Osteocyte (in vitro differentiated cells): ENCODE results near the gene PRCD. TPM values are rescaled to one million over a fixed set of nuclear protein-coding genes. Genes with fewer than 3 reads are reported as not detected.

Experiments used
- DNase-seq: peaks from one replicate; pipeline ENCODE4 v3.0.0; 2021; ENCODE audit warnings: mixed read lengths; ENCODE audit not compliant: unreplicated experiment; ENCODE audit errors: extremely low spot score
- H3K27ac Mint-ChIP-seq: one replicate; pipeline ENCODE4 v1.8.0; 2021; ENCODE audit warnings: mild to moderate bottlenecking, mixed read lengths; ENCODE audit not compliant: unreplicated experiment
- H3K27me3 Mint-ChIP-seq: one replicate; pipeline ENCODE4 v1.8.0; 2021; ENCODE audit warnings: mixed read lengths; ENCODE audit not compliant: unreplicated experiment
- H3K36me3 Mint-ChIP-seq: one replicate; pipeline ENCODE4 v1.8.0; 2021; ENCODE audit warnings: mixed read lengths; ENCODE audit not compliant: unreplicated experiment
- H3K4me1 Mint-ChIP-seq: one replicate; pipeline ENCODE4 v1.8.0; 2021; ENCODE audit warnings: mixed read lengths; ENCODE audit not compliant: unreplicated experiment
- H3K4me3 Mint-ChIP-seq: one replicate; pipeline ENCODE4 v1.8.0; 2021; ENCODE audit warnings: mild to moderate bottlenecking, moderate library complexity, mixed read lengths; ENCODE audit not compliant: unreplicated experiment
- H3K9me3 Mint-ChIP-seq: one replicate; pipeline ENCODE4 v1.8.0; 2021; ENCODE audit warnings: mixed read lengths; ENCODE audit not compliant: unreplicated experiment
- total RNA-seq: library from RNA; stranded (reverse); gene quantifications from 2 replicates; pipeline ENCODE4 v1.2.1, GENCODE V29; 2021
- TF ChIP-seq, protein P1 (sequence below): fragments of 200-600 bp; sonication (generic); IDR thresholded peaks from 2 replicates; pipeline ENCODE4 v1.5.0; 2021; ENCODE audit warnings: antibody characterized with exemption, mild to moderate bottlenecking, moderate library complexity

Gene PRCD
- total RNA-seq, 1 donor from 2014 or later: 1.3 TPM

DNA sequence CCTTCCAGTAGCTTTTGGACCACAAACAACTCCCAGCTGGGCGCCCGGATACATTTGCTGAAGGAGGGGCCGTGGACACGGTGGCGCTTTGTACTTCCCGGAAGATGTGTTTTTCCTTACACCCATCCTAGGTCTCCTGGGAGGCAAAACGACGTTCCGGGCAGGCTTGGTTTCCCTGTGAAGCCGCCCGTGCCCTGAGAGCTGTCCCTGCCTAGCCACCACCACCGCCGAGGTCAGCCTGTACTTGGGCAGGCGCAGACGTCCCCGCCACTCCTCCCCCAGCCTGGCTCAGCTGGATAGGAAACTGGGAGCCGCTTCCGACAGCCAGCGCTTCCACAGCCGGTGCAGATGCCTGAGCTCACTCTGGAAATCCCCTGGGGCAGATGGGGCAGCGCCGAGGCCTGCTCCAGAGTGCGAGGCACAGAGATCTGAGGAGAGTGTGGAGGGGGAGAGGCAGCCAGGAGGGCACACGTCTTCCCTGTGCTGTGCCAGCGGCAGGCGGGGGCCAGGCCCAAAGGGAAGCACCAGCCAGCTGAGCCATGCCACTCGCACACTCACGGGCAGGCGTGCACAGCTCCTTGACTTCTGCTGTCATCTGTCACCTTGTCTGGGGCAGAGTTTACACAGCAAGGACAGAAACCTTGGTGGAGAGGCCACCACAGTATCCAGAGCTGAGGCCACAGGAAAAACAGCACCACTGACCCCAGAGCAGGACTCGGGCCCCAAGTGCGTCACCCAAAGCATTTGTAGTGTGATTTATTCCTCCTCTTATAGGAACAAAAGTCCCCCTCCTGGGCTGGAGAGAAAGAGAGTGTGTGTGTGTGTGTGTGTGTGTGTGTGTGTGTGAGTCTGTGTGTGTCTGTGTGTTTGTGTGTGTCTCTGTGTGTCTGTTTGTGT lies 41.6 kb upstream of the PRCD start:
- peak; percentile 93 for DNase-seq
- no peaks in the 10 kb centered on the region for H3K9me3 Mint-ChIP-seq
- H3K4me3 Mint-ChIP-seq: peak overlapping the region; percentile 41
- peaks cover 63% of the 10 kb centered on the region for H3K4me1 Mint-ChIP-seq
- peak overlapping the region; percentile 85 for H3K27ac Mint-ChIP-seq
- H3K36me3 Mint-ChIP-seq: no peaks in the 10 kb centered on the region
- no peaks in the 10 kb centered on the region for H3K27me3 Mint-ChIP-seq
- TF ChIP-seq, protein P1, sequence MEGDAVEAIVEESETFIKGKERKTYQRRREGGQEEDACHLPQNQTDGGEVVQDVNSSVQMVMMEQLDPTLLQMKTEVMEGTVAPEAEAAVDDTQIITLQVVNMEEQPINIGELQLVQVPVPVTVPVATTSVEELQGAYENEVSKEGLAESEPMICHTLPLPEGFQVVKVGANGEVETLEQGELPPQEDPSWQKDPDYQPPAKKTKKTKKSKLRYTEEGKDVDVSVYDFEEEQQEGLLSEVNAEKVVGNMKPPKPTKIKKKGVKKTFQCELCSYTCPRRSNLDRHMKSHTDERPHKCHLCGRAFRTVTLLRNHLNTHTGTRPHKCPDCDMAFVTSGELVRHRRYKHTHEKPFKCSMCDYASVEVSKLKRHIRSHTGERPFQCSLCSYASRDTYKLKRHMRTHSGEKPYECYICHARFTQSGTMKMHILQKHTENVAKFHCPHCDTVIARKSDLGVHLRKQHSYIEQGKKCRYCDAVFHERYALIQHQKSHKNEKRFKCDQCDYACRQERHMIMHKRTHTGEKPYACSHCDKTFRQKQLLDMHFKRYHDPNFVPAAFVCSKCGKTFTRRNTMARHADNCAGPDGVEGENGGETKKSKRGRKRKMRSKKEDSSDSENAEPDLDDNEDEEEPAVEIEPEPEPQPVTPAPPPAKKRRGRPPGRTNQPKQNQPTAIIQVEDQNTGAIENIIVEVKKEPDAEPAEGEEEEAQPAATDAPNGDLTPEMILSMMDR: no peak

DNA sequence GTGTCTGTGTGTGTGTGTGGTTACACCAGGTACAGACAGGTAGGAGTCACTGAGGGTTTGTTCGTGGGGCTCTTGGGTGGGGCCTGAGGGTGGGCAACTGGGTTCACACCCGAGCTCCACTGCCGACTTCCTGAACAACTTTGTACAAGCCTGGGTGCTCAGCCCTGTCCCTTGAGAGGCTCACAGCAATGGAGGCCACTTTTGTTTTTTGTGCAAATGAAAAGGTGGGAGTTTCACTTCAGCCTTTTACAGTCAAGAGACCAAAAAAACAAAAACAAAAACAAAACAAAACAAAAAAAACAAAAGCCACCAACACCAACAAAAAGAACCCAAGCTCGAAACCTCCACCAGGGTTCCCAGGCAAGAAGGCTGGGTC lies 41.0 kb upstream of the PRCD start:
- H3K27ac Mint-ChIP-seq: peak overlapping the region; percentile 85
- H3K4me3 Mint-ChIP-seq: peak overlapping the region; percentile 10

DNA sequence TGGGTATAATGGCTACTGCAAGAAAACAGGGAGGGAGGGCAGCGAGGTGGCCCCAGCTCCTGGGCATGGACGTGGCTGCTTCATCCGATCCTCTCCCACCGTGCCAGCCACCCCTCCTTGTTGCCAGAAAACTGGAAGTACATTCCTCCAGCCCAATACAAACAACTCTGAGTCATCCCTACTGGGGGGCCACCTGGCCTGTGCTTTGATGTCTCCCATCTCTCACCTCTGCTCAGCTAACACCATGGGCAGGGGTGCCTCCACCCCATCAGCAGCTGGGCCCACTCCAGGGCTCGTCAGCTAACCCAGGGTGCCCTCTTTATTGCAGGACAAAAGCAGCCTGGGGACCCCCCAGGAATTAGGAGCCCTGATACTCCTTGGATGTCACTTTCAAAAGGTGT lies 40.6 kb upstream of the PRCD start:
- Mint-ChIP-seq H3K36me3 (no peaks in the 10 kb centered on the region), H3K27ac (peak overlapping the region; percentile 85), H3K4me1 (peaks cover 54% of the 10 kb centered on the region), H3K27me3 (no peaks in the 10 kb centered on the region), H3K4me3 (no peak overlapping the region), H3K9me3 (no peaks in the 10 kb centered on the region)
- TF ChIP-seq, protein P1: no peak
- DNase-seq: no peak

More for the DNA sequence above, 41.0 kb upstream of the PRCD start:
- TF ChIP-seq, protein P1: no peak
- H3K9me3 Mint-ChIP-seq: no peaks in the 10 kb centered on the region
- H3K36me3 Mint-ChIP-seq: no peaks in the 10 kb centered on the region
- H3K27me3 Mint-ChIP-seq: no peaks in the 10 kb centered on the region
- no peak for DNase-seq
- H3K4me1 Mint-ChIP-seq: peaks cover 57% of the 10 kb centered on the region

DNA sequence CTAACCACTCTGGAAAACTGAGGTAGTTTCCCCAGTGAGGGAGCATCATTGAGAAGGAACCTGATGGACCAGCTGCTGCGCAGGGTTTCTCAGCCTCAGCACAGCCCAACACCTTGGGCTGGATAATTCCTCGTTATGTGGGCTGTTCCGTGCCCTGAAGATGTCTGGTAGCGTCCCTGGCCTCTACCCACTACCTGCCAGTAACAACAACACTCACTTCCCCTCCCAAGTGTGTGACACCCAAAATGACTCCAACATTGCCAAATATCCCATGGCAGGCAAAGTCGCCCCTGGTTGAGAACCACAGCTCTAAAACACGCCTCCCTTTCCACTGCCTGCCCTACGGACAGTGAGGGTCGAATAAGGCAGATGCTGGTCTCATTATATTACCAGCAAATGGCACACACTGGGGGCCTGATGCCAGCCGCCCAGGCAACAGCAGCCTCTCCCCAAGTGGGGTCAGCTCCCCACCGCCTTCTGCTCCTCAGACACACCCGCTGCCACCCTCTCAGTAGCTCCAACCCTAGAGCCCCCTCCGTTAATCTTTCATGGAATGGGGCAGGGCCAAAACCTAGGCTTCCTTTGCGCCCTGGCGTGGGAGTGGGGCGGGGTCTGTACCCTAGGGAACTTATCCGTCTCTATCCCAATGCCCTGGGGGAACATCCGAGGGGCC lies 39.6 kb upstream of the PRCD start:
- Mint-ChIP-seq H3K36me3 (no peaks in the 10 kb centered on the region), H3K27me3 (no peaks in the 10 kb centered on the region), H3K27ac (peak overlapping the region; percentile 68), H3K4me1 (peaks cover 54% of the 10 kb centered on the region), H3K9me3 (no peaks in the 10 kb centered on the region), H3K4me3 (peak overlapping the region; percentile 70)
- DNase-seq: no peak
- TF ChIP-seq, protein P1: no peak

DNA sequence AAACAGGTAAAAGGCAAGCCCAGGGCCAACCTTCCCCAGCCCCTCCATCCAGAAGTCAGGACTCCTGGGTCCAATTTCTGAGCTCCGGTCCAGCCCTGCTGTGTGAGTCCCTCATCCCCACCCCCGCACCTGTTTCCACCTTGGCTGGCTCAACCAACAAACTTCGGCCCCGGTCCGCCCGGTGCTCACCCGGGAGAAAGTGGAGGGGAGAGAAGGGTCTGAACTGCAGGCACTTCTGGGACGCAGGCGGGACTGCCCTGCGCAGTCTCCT lies 39.2 kb upstream of the PRCD start:
- Mint-ChIP-seq H3K4me3 (peak overlapping the region; percentile 70), H3K9me3 (no peaks in the 10 kb centered on the region), H3K4me1 (peaks cover 53% of the 10 kb centered on the region), H3K36me3 (no peaks in the 10 kb centered on the region), H3K27me3 (no peaks in the 10 kb centered on the region), H3K27ac (no peak overlapping the region)
- DNase-seq: no peak
- TF ChIP-seq, protein P1: no peak
